GOT3 (cell line): ENCODE data around the gene NKAPD1.
"Not testable (repeated sequence)": the region's sequence is repeated elsewhere in the genome, so short reads cannot be mapped to it uniquely, and the experiment has no call there.

ENCODE experiments used
- DNase-seq: peaks from one replicate; lab custom pipeline; 2025; ENCODE audit warnings: mixed read lengths; lab: John Stamatoyannopoulos, UW

The NKAPD1 gene, protein sequence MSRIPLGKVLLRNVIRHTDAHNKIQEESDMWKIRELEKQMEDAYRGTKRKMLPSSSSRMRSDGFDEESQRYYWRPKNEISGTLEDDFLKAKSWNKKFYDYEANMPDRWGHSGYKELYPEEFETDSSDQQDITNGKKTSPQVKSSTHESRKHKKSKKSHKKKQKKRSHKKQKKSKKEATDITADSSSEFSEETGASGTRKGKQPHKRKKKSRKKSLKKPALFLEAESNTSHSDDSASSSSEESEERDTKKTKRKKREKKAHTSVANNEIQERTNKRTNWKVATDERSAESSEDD

DNA sequence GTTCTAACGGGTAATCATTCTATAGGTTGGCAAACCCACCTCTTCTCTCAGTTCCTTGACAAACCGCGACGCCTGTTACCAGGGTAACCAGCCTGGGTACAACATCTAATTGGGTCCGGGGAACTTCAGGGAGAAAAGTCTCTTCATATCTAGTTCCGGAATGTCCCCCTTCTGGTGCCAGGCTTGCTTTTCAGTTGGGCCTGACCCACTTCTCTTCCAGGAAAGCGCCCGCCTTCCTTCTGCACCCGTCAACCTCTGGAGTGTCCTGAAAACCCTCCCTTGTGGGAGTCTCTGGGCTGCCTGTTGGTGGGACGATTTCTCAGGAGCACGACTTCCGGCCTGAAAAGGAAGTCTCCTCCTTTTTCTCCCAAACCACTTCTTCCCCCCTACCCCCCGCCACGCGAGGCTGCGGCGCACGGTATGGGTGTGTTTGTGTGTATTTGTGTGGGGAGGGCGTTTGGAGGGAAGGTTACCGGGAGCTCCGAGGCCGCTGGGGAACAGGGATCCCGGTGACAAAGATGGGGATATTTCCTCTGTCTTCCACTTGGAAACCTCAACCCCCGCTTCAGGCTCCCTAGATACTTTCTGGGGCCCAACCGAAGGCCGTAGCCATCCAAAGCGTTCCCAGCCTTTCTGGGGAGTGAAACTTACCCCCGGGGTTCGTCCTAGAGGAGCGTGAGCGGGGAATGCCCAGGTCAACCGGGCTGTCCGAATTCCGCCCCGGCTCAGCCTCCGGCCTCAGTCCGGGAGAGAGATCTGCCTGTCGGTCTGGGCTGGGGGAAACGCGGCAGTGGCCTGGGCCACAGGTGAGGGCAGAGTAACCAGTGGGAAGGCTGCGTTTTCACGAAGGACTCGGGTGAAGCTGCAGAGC is at the start of gene NKAPD1, which contains the start of gene PIH1D2:
Gene NKAPD1, plus strand, starts transcription at position 359 of the 871 bp plus-strand sequence. CDS start 1,276 bp downstream, outside the sequence.
Gene PIH1D2, minus strand, starts transcription at position 77 of the 871 bp plus-strand sequence. CDS start 843 bp downstream, outside the sequence.
- peak; percentile 7 for DNase-seq

GRCh38 chr11:112024773-112025678 is 49.1 kb upstream of the NKAPD1 start, which contains the start of gene DLAT:
DLAT (plus strand) TSS chr11:112025408; CDS start chr11:112025473, 65 bp downstream.
- peak; percentile 10 for DNase-seq

GRCh38 chr11:112025707-112026106 is 48.4 kb upstream of the NKAPD1 start:
- no peak for DNase-seq

DNA sequence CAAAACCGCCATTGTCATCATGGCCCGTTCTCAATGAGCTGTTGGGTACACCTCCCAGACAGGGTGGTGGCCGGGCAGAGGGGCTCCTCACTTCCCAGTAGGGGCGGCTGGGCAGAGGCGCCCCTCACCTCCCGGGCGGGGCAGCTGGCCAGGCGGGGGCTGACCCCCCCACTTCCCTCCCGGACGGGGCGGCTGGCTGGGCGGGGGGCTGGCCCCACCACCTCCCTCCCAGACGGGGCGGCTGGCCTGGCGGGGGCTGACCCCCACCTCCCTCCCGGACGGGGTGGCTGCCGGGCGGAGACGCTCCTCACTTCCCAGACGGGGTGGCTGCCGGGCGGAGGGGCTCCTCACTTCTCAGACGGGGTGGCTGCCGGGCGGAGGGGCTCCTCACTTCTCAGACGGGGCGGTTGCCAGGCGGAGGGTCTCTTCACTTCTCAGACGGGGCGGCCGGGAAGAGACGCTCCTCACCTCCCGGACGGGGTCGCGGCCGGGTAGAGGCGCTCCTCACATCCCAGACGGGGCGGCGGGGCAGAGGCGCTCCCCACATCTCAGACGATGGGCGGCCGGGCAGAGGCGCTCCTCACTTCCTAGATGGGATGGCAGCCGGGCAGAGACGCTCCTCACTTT is 47.2 kb upstream of the NKAPD1 start:
- DNase-seq, result not testable (repeated sequence)

DNA sequence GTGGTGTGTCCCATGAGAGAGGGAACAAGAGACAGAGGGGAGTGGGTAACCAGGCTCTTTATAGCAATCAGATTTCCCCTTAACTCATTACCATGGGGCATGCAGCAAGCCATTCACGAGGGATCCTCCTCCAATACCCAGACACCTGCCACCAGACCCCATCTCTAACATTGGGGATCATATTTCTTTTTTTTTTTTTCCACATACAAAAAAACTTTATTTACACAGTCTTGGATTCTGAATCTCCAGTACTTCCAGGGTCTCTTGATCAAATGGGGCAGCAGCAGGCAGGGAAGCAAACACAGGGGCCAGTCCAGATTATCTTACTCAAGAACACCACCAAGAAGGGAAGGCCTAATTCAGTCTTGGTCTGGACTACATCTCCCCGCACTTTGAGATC is 44.6 kb upstream of the NKAPD1 start:
- no peak for DNase-seq

DNA sequence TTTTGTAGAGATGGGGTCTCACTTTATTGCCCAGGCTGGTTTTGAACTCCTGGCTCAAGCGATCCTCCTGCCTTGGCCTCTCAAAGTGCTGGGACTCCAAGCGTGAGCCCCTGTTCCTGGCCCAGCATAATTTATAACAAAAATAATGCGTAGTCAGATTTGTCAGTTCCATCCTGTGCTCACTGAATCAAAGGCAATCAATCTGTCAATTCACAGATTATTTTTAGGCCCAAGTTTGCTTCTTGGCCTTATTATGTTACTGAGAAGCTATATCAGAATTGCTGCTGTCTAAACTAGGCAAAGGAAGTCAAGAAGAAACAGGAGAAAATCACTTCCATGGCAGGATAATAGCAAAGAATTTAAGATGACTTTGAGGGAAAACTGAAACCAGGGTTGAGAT is 40.2 kb upstream of the NKAPD1 start:
- no peak for DNase-seq

- DNase-seq, result no peak
These were observed 36.6 kb upstream of the NKAPD1 start for GRCh38 chr11:112037527-112037926.

- no peak for DNase-seq
These were observed 31.7 kb upstream of the NKAPD1 start for GRCh38 chr11:112042161-112042960.

DNA sequence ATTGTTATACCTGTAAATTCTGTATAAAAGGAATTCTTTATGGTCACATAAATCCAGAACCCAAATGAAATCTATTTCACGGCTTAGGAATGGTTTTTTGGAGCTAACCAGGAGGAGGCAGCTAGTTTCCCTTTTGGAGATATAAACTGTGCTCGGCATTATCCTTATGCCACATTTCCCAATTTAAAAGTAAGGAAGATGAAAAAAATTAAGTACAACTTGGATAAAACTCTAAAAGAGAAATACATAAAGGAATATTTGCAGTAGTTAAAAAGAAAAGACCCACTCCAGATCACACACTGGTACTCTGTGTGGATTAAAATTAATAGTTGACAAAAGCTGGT is 31.2 kb upstream of the NKAPD1 start:
- no peak for DNase-seq

DNA sequence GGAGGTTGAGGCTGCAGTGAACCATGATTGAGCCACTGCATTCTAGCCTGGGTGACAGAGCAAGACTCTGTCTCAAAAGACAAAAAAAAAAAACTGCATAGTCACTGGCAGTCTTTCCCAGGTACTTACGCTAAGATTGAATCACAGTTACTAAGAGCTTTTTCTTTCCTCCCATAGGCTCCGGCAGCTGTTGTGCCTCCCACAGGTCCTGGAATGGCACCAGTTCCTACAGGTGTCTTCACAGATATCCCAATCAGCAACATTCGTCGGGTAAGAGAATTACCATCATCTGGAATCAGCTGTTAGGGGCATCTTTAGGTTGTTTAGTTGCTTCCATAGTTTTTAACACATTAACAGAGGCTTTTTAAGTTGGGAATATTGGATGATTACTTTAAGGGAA is 29.1 kb upstream of the NKAPD1 start:
- DNase-seq, result no peak

- DNase-seq, result not testable (repeated sequence)
These were observed 27.5 kb upstream of the NKAPD1 start for GRCh38 chr11:112046647-112047046.

- DNase-seq, result not testable (repeated sequence)
These were observed 25.8 kb upstream of the NKAPD1 start for GRCh38 chr11:112048256-112048655.

GRCh38 chr11:112049777-112050176 is 24.3 kb upstream of the NKAPD1 start:
- DNase-seq, result no peak

DNA sequence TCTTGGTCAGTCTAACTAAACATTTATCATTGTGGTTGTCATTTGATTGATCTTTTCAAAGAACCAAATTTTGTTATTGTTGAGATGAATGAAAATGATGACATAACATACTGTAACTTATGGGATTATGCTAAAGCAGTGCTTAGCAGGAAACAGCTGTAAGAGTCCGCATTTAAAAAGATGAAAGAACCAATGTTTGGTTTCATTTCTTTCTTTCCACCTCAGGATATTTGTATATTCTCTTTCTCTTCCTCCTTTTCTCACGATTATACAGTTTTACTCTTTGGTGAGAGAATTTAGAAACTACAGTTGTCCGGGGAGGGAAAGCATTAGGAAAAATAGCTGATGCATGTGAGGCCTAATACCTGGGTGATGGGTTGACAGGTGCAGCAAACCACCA is 23.4 kb upstream of the NKAPD1 start:
- DNase-seq, result no peak

GRCh38 chr11:112051768-112052167 is 22.3 kb upstream of the NKAPD1 start:
- no peak for DNase-seq

GRCh38 chr11:112057170-112057569 is 16.9 kb upstream of the NKAPD1 start:
- no peak for DNase-seq

GRCh38 chr11:112058103-112058502 is 16.0 kb upstream of the NKAPD1 start:
- DNase-seq, result no peak

DNA sequence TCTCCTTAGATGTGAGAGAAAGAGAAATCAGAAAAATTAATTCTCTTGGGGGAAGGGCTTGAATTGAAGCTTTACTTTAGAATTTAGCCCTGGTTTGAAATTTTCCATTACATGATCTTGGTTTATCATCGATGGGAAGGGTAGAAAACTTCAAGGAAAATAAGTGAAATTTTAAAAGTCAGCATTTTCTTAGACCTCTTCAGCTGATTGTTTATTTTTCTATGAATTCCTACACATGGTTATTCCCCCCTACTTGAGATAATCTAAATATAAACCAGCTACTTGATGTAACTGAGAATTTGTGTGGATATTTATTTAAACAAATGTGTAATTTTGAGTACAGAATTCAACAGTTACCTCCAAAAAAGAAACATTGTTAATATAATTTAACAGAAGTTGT is 11.2 kb upstream of the NKAPD1 start:
- DNase-seq, result no peak

- DNase-seq, result no peak
These were observed 8.6 kb downstream of the NKAPD1 start for GRCh38 chr11:112082729-112083128.

DNA sequence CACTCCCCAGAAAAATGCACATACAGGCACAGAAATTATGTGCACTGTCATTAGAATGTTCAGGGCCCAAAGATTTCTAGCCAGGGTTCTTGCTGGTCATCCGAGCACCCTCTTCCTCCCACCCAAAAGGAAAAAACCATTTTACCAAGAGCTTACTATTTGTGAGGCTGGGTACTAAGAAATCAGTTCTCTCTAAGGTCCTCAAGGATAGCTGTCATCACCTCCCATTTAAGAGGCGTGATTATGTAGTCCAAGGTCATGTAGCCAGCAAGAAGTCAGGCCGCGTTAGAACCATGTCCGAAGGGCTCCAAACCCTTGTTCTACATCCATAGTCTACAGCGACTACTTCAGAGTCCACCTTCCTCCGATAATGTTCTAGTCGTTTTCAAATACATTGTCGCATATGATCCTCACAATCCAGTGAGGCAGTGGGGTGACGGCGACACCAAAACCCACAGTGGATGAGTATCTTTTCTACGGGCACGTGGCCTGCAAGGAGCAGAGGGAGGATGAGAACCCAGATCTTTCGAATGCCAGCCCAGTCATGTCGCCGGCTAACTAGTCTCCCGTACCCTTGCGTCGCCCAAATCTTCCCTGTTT is 11.8 kb downstream of the NKAPD1 start:
- no peak for DNase-seq
